Measurements from ENCODE around the gene MICAL2.
"Not testable (repeated sequence)": the region's sequence is repeated elsewhere in the genome, so short reads cannot be mapped to it uniquely, and the experiment has no call there.

MICAL2 gene

GRCh38 chr11:12137938-12138731, 27.7 kb downstream of the MICAL2 start:
- DNase-seq, result no peak

- DNase-seq, result no peak
These were observed 28.9 kb downstream of the MICAL2 start for GRCh38 chr11:12139144-12139881.

- DNase-seq, result no peak
These were observed 29.9 kb downstream of the MICAL2 start for GRCh38 chr11:12140186-12140793.

GRCh38 chr11:12141283-12141682, 30.9 kb downstream of the MICAL2 start:
- no peak for DNase-seq

- DNase-seq, result no peak
These were observed 31.8 kb downstream of the MICAL2 start for GRCh38 chr11:12142176-12142575.

- DNase-seq, result no peak
These were observed 32.5 kb downstream of the MICAL2 start for GRCh38 chr11:12142909-12143308.

- DNase-seq, result no peak
These were observed 33.3 kb downstream of the MICAL2 start for GRCh38 chr11:12143461-12144258.

- DNase-seq, result no peak
These were observed 34.2 kb downstream of the MICAL2 start for GRCh38 chr11:12144330-12145174.

- DNase-seq, result not testable (repeated sequence)
These were observed 36.3 kb downstream of the MICAL2 start for GRCh38 chr11:12146678-12147077.

- DNase-seq, result no peak
These were observed 37.4 kb downstream of the MICAL2 start for GRCh38 chr11:12147827-12148226.

GRCh38 chr11:12148466-12148865, 38.1 kb downstream of the MICAL2 start:
- no peak for DNase-seq

GRCh38 chr11:12148882-12149281, 38.5 kb downstream of the MICAL2 start:
- no peak for DNase-seq

GRCh38 chr11:12149672-12150225, 39.4 kb downstream of the MICAL2 start:
- peak; percentile 62 to 64 for DNase-seq

- DNase-seq, result peak; percentile 63 to 66
These were observed 40.5 kb downstream of the MICAL2 start for GRCh38 chr11:12150831-12151382.

- DNase-seq, result no peak
These were observed 41.9 kb downstream of the MICAL2 start for GRCh38 chr11:12152321-12152720.

- no peak for DNase-seq
These were observed 44.7 kb downstream of the MICAL2 start for GRCh38 chr11:12154871-12155668.

GRCh38 chr11:12155696-12156095, 45.3 kb downstream of the MICAL2 start:
- no peak for DNase-seq

- DNase-seq, result no peak
These were observed 46.1 kb downstream of the MICAL2 start for GRCh38 chr11:12156301-12157140.

GRCh38 chr11:12157241-12157661, 46.9 kb downstream of the MICAL2 start:
- DNase-seq, result no peak

Measured in stimulated activated CD4-positive, alpha-beta T cell treated with anti-CD3 and anti-CD28 coated beads, Interleukin-2, amount 100 ng/mL, for 24 hours (primary cell).